K562 (cell line): Measurements from ENCODE around the gene TIMM17B. TPM values are rescaled to one million over a fixed set of nuclear protein-coding genes. Genes with fewer than 3 reads are reported as not detected.

Source experiments
- ATAC-seq: fragments of 200-7000 bp; cut with Tn5 transposase; 3 replicates; pipeline ENCODE4 v1.9.1; 2020; ENCODE audit warnings: moderate library complexity
- BruUV-seq: library from RNA; stranded (reverse); fragments of 400-500 nt; replicated peaks from 2 replicates; lab custom pipeline; 2021; lab: Mats Ljungman, UMichigan
- CTCF ChIA-PET: fragments of 300-600 bp; formaldehyde crosslinking; extraction: SDS; loops from one replicate; lab custom pipeline; 2021; ENCODE audit warnings: low intra/inter-chr PET ratio; lab: Yijun Ruan, JAX
- POLR2A ChIA-PET: fragments of 300-600, 350-650 bp; sonication (Branson Sonifier 250); formaldehyde crosslinking; extraction: SDS; loops from one replicate; lab custom pipeline; 2021; ENCODE audit warnings: antibody characterized with exemption, inconsistent platforms; lab: Yijun Ruan, JAX
- DNase-seq, 4 experiments: peaks; one replicate each; pipeline versions ENCODE4 v3.0.0 to v3.0.0-alpha.2; 2011 to 2018; ENCODE audit warnings: low spot score in 3 of 4, mixed read lengths in 3 of 4; ENCODE audit errors: extremely low read depth in 1 of 4
- FAIRE-seq: peaks from 2 replicates; lab custom pipeline; 2011; peaks lifted over from hg19 to GRCh38; lab: Jason Lieb, UNC
- H2AFZ ChIP-seq: 2 replicates; pipeline ENCODE4 v1.6.0; 2011; ENCODE audit warnings: low read depth, low read length, control low read depth, inconsistent platforms
- H3K27ac ChIP-seq: fragments of 200-600 bp; 3 replicates; pipeline ENCODE4 v1.8.0; 2011; ENCODE audit warnings: low read depth, mild to moderate bottlenecking, control low read depth, inconsistent platforms, low read length, moderate library complexity, mixed read lengths; ENCODE audit errors: extremely low read depth
- H3K27me3 ChIP-seq, 2 experiments: fragments of 300-600 bp in 1 of 2; 2 replicates in 1 of 2; 3 replicates in 1 of 2; pipeline versions ENCODE4 v1.6.0 to v1.8.0; 2011; ENCODE audit warnings: inconsistent platforms in 2 of 2, low read length in 2 of 2, mild to moderate bottlenecking in 1 of 2, mixed read lengths in 1 of 2, moderate library complexity in 1 of 2; ENCODE audit not compliant: control insufficient read depth in 2 of 2, insufficient read depth in 2 of 2
- H3K36me3 ChIP-seq: fragments of 300-600 bp; 3 replicates; pipeline ENCODE4 v1.8.0; 2011; ENCODE audit warnings: mild to moderate bottlenecking, low read length, inconsistent platforms; ENCODE audit not compliant: control insufficient read depth, insufficient read depth
- H3K4me1 ChIP-seq, 2 experiments: fragments of 200-600 bp in 1 of 2; replicated peaks in 1 of 2; 2 replicates in 1 of 2; 3 replicates in 1 of 2; pipeline versions ENCODE4 v1.5.1 to v1.8.0; 2011; ENCODE audit warnings: inconsistent platforms in 2 of 2, low read length in 2 of 2, mild to moderate bottlenecking in 1 of 2, mixed read lengths in 1 of 2, moderate library complexity in 1 of 2; ENCODE audit not compliant: control insufficient read depth in 2 of 2, insufficient read depth in 2 of 2
- H3K4me2 ChIP-seq: 2 replicates; pipeline ENCODE4 v1.6.1; 2011; ENCODE audit warnings: low read length, control low read depth, inconsistent platforms, mixed read lengths; ENCODE audit not compliant: insufficient read depth
- H3K4me3 ChIP-seq: fragments of 200-600 bp; sonication (generic), shearing (Covaris generic); 2 replicates; pipeline ENCODE4 v1.5.1; 2016; ENCODE audit warnings: control low read depth, inconsistent platforms
- H3K79me2 ChIP-seq: fragments of 200-600 bp; 3 replicates; pipeline ENCODE4 v1.8.0; 2011; ENCODE audit warnings: low read length, inconsistent platforms; ENCODE audit not compliant: control insufficient read depth, insufficient read depth
- H3K9ac ChIP-seq, 2 experiments: 2 replicates each; pipeline versions ENCODE4 v1.6.0 to v1.6.1; 2011; ENCODE audit warnings: low read depth in 2 of 2, low read length in 2 of 2, control low read depth in 1 of 2, inconsistent platforms in 1 of 2, mild to moderate bottlenecking in 1 of 2, mixed read lengths in 1 of 2; ENCODE audit not compliant: insufficient read depth in 1 of 2
- H3K9me1 ChIP-seq: one replicate; pipeline ENCODE4 v1.6.0; 2011; ENCODE audit warnings: inconsistent platforms, mild to moderate bottlenecking, low read length, moderate library complexity; ENCODE audit not compliant: control insufficient read depth, insufficient read depth
- H3K9me3 ChIP-seq: replicated peaks from 2 replicates; pipeline ENCODE4 v1.5.1; 2011; ENCODE audit warnings: low read depth, low read length, inconsistent platforms; ENCODE audit not compliant: control insufficient read depth, insufficient read depth
- H4K20me1 ChIP-seq: replicated peaks from 2 replicates; pipeline ENCODE4 v1.6.1; 2011; ENCODE audit warnings: low read length, inconsistent platforms, mixed read lengths; ENCODE audit not compliant: control insufficient read depth, insufficient read depth
- ATF1 ChIP-seq, 2 experiments: fragments of 450-650 bp in 1 of 2; IDR thresholded peaks; 2 replicates each; pipeline ENCODE4 v1.6.1; 2016; ENCODE audit warnings: missing compliant biosample characterization in 1 of 2, missing genetic modification characterization in 1 of 2
- BCL6 ChIP-seq: fragments of 250-450 bp; sonication (Bioruptor Pico); IDR thresholded peaks from 2 replicates; pipeline ENCODE4 v1.4.0; 2020
- CAMTA2 ChIP-seq: fragments of 250-450 bp; sonication (Bioruptor Pico); conservative IDR thresholded peaks from 2 replicates; pipeline ENCODE4 v1.5.1; 2022
- CTBP1 ChIP-seq: fragments of 450-650 bp; IDR thresholded peaks from 2 replicates; pipeline ENCODE4 v1.6.1; 2016; ENCODE audit warnings: borderline replicate concordance
- FOXJ2 ChIP-seq: fragments of 200-800 bp; sonication (Bioruptor generic); IDR thresholded peaks from 2 replicates; pipeline ENCODE4 v1.6.1; 2016; ENCODE audit warnings: missing genetic modification characterization, missing compliant biosample characterization
- HDAC2 ChIP-seq: fragments of 450-650 bp; IDR thresholded peaks from 2 replicates; pipeline ENCODE4 v1.6.1; 2016; ENCODE audit warnings: mild to moderate bottlenecking
- NFYB ChIP-seq: IDR thresholded peaks from 2 replicates; pipeline ENCODE4 v1.6.1; 2011; ENCODE audit warnings: mild to moderate bottlenecking, moderate library complexity; ENCODE audit not compliant: insufficient read length; ENCODE audit errors: extremely low read depth
- PHF21A ChIP-seq: fragments of 450-650 bp; IDR thresholded peaks from 2 replicates; pipeline ENCODE4 v1.6.1; 2017; ENCODE audit warnings: low read depth, borderline replicate concordance
- RAD21 ChIP-seq, 2 experiments: fragments of 250-450 bp in 1 of 2; fragments of 450-650 bp in 1 of 2; sonication (Bioruptor Pico) in 1 of 2; formaldehyde crosslinking in 1 of 2; IDR thresholded peaks in 1 of 2; conservative IDR thresholded peaks in 1 of 2; 2 replicates each; pipeline versions ENCODE4 v1.4.0 to v1.8.0; 2020 to 2022; ENCODE audit warnings: mild to moderate bottlenecking in 2 of 2, moderate library complexity in 1 of 2
- RFX7 ChIP-seq: fragments of 250-450 bp; sonication (Bioruptor Pico); IDR thresholded peaks from 2 replicates; pipeline ENCODE4 v1.5.1; 2021; ENCODE audit warnings: mild to moderate bottlenecking
- THAP12 ChIP-seq: fragments of 250-450 bp; sonication (Bioruptor Pico); IDR thresholded peaks from 2 replicates; pipeline ENCODE4 v1.9.0; 2021; ENCODE audit warnings: mild to moderate bottlenecking, inconsistent platforms
- UBTF ChIP-seq, 2 experiments: IDR thresholded peaks; 2 replicates each; pipeline ENCODE4 v1.6.1; 2012; ENCODE audit warnings: improper control_type of control experiment in 2 of 2, low read depth in 2 of 2, low read length in 2 of 2, borderline replicate concordance in 1 of 2
- YBX1 ChIP-seq: fragments of 450-650 bp; IDR thresholded peaks from 2 replicates; pipeline ENCODE4 v1.7.1; 2016; ENCODE audit warnings: mild to moderate bottlenecking
- ZNF140 ChIP-seq: fragments of 250-450 bp; sonication (Bioruptor Pico); IDR thresholded peaks from 2 replicates; pipeline ENCODE4 v1.8.0; 2021; ENCODE audit warnings: moderate library complexity, mild to moderate bottlenecking, inconsistent platforms
- ZNF316 ChIP-seq: fragments of 450-650 bp; IDR thresholded peaks from 2 replicates; pipeline ENCODE4 v1.6.1; 2016
- ZNF561 ChIP-seq: fragments of 450-650 bp; formaldehyde crosslinking; conservative IDR thresholded peaks from 2 replicates; pipeline ENCODE4 v1.4.0; 2020; ENCODE audit warnings: mild to moderate bottlenecking, moderate library complexity
- ZNF830 ChIP-seq: fragments of 250-450 bp; sonication (Bioruptor Pico); IDR thresholded peaks from 2 replicates; pipeline ENCODE4 v1.5.0; 2021; ENCODE audit warnings: mild to moderate bottlenecking
- WGBS: fragments of 100-300 bp; shearing (Covaris generic); methylation state at CpG from one replicate; pipeline ENCODE4 v1.1.6; 2016; ENCODE audit warnings: low coverage, mixed read lengths; ENCODE audit not compliant: insufficient coverage; ENCODE audit errors: missing lambda C conversion rate; 5-methylcytosine and 5-hydroxymethylcytosine counted together
- in situ Hi-C: fragments of 300-500 bp; cut with MboI; formaldehyde crosslinking; loops from 4 replicates; pipeline ENCODE4 v1.15.0; 2018; ENCODE audit warnings: inconsistent platforms, mixed read lengths
- intact Hi-C: fragments of 100-400 bp; cut with micrococcal nuclease; formaldehyde crosslinking; loops from 2 replicates; pipeline ENCODE4 v1.14.2; 2022
- polyA plus RNA-seq, 8 experiments: library from polyadenylated mRNA; depleted of rRNA in 4 of 8; stranded (reverse) in 5 of 8; unstranded in 3 of 8; fragments of >200 nt; fragmentation: Nextera tagmentation in 2 of 8; fragmentation: Illumina TruSeq in 1 of 8; extraction: Ambion mirVana in 2 of 8; extraction: Trizol in 1 of 8; gene quantifications; 2 replicates each; pipeline versions ENCODE4 v1.2.1 to v1.2.3, GENCODE V29; 2011 to 2014; ENCODE audit warnings: inconsistent platforms in 1 of 8, missing spikeins in 1 of 8
- total RNA-seq, 7 experiments: library from RNA; depleted of rRNA in 6 of 7; stranded (reverse); fragments of >200 nt in 6 of 7; fragmentation: Illumina TruSeq in 2 of 7; extraction: Trizol in 2 of 7; gene quantifications; 2 replicates each; pipeline versions ENCODE4 v1.2.1 to v1.2.3, GENCODE V29; 2011 to 2021; ENCODE audit warnings: low replicate concordance in 1 of 7

TIMM17B gene
- total and polyA plus RNA-seq, 9 of the 15 experiments (the other 6 are each of a cell fraction or from before 2014, with no cell fraction given) = 9.9 to 184 (median 115) TPM

GRCh38 chrX:48911412-48912182 lies 14.0 kb upstream of the TIMM17B start, which contains the start of gene SLC35A2:
SLC35A2 (minus strand) TSS chrX:48911646; CDS start chrX:48911636, 10 bp downstream.
- intact Hi-C loops (loop anchor here (5.0 to 10.0 kb wide), 2 partner anchors 149 to 277 kb away; partner anchors contain the start of gene GLOD5), in situ Hi-C loops (no loop called here)
- WGBS = under 1% methylated on average over 36 of the region's 60 CpGs
- Histone ChIP-seq H3K27ac (peak within 1 kb of the TSS; percentile 89), H3K9me1 (no peaks in the 10 kb centered on the region), H4K20me1 (peaks cover 31% of the 10 kb centered on the region), H2AFZ (peak within 1 kb of the TSS; percentile 71), H3K79me2 (peaks cover 51% of the 10 kb centered on the region), H3K27me3 (no peaks in the 10 kb centered on the region), H3K36me3 (peaks cover 64% of the 10 kb centered on the region), H3K4me3 (peak within 1 kb of the TSS; percentile 92), H3K4me1 (peaks cover 30 to 34% of the 10 kb centered on the region in 2 experiments), H3K9ac (peak within 1 kb of the TSS; percentile 85 to 95), H3K4me2 (peak within 1 kb of the TSS; percentile 100), H3K9me3 (no peaks in the 10 kb centered on the region)
- no TSS peak for BruUV-seq
- DNase-seq (peak; percentile 70 to 88 (median 76)), FAIRE-seq (peak; percentile 88), ATAC-seq (peak; percentile 91)
- POLR2A ChIA-PET = interaction anchor here (0.6 to 3.1 kb wide), 6 partner anchors 8 to 110 kb away, joined by 3 to 13 read pairs (median 4); partner anchors contain the start of genes HDAC6, PQBP1 and TIMM17B
- CTCF ChIA-PET = no interaction called here
- peak; percentile 18 for TF ChIP-seq NFYB
- TF ChIP-seq ZNF140 = no peak
- TF ChIP-seq BCL6 (CRISPR knock-in tag) = no peak
- 0 out of 4 replicates have a peak, but pooled peaks of 1 of the 2 experiments have one; percentile 12 for TF ChIP-seq RAD21 (CRISPR knock-in tag; conservative IDR thresholded peaks at IDR 0.05 in 1 of 2, IDR thresholded peaks at IDR 0.05 in 1 of 2)
- peak; percentile 96 for TF ChIP-seq ZNF830
- 0 out of 2 replicates have a peak, but pooled peaks have one; percentile 19 for TF ChIP-seq THAP12 (CRISPR knock-in tag)
- peak; percentile 49 for TF ChIP-seq RFX7 (CRISPR knock-in tag)
- no peak for TF ChIP-seq UBTF (IDR thresholded peaks at IDR 0.05; ENCODE audit: borderline replicate concordance in 1 of 2, low read depth in 2 of 2, low read length in 2 of 2)
- peak; percentile 72 for TF ChIP-seq CTBP1
- TF ChIP-seq ZNF316 = no peak
- TF ChIP-seq YBX1 = no peak
- TF ChIP-seq PHF21A = no peak
- 0 out of 2 replicates have a peak, but pooled peaks have one; percentile 5 for TF ChIP-seq ZNF561
- TF ChIP-seq FOXJ2 (tag) = 0 out of 2 replicates have a peak, but pooled peaks have one; percentile 50
- no peak for TF ChIP-seq ATF1 (CRISPR knock-in tag; IDR thresholded peaks at IDR 0.05)
- peak; percentile 95 for TF ChIP-seq ATF1 (tag; IDR thresholded peaks at IDR 0.05)
- TF ChIP-seq HDAC2 = 0 out of 2 replicates have a peak, but pooled peaks have one; percentile 60
- TF ChIP-seq CAMTA2 = peak; percentile 93; the same call in 1 of the 2 replicates
